H1 (cell line): Measurements from ENCODE around the gene GSK3B. TPM values are rescaled to one million over a fixed set of nuclear protein-coding genes. Genes with fewer than 3 reads are reported as not detected.

Source experiments
- ATF3 ChIP-seq: IDR thresholded peaks from 2 replicates; pipeline ENCODE4 v1.6.1; 2011; ENCODE audit warnings: low read depth, mild to moderate bottlenecking, low read length; ENCODE audit not compliant: insufficient read depth
- CBX5 ChIP-seq: fragments of 300-800, 300-1000 bp; sonication (generic); IDR thresholded peaks from 2 replicates; pipeline ENCODE4 v1.7.1; 2016; ENCODE audit warnings: antibody characterized with exemption, low read length, low read depth
- PHF8 ChIP-seq: fragments of 200-600 bp; sonication (generic); conservative IDR thresholded peaks from 2 replicates; pipeline ENCODE4 v1.7.1; 2012; ENCODE audit warnings: low read depth, mild to moderate bottlenecking, inconsistent platforms, low read length, moderate library complexity
- POLR2A ChIP-seq, 2 experiments: IDR thresholded peaks; 1 replicate in 1 of 2; 2 replicates in 1 of 2; pipeline ENCODE4 v1.6.1; 2011; ENCODE audit warnings: low read depth in 2 of 2, low read length in 2 of 2, mild to moderate bottlenecking in 2 of 2; ENCODE audit errors: control extremely low read depth in 1 of 2
- polyA plus RNA-seq, 7 experiments: library from polyadenylated mRNA; depleted of rRNA in 3 of 7; stranded (reverse) in 5 of 7; unstranded in 2 of 7; fragments of >200 nt in 5 of 7; fragments of 200-250 nt in 2 of 7; gene quantifications; 1 replicate in 5 of 7; 2 replicates in 1 of 7; 4 replicates in 1 of 7; pipeline versions ENCODE4 v1.2.1 to v1.2.3, GENCODE V29; 2011 to 2013; ENCODE audit warnings: missing spikeins in 2 of 7, mixed read lengths in 2 of 7
- total RNA-seq: library from RNA; stranded (reverse); fragmentation: NEBNext Ultra II Directional; extraction: Animal tissue kit (Norgen Biotek cat#: 25700); gene quantifications from 2 replicates; pipeline ENCODE4 v1.2.1, GENCODE V29; 2021

Gene GSK3B
- total and polyA plus RNA-seq, 2 of the 8 experiments (the other 6 are each of a cell fraction or from before 2014, with no cell fraction given), result 24.2 to 50.7 TPM

- TF ChIP-seq PHF8 (no peak), CBX5 (no peak), POLR2A (IDR thresholded peaks at IDR 0.05; ENCODE audit: control extremely low read depth in 1 of 2, low read depth in 2 of 2, low read length in 2 of 2) (no peak), ATF3 (no peak)
These were observed 268.4 kb downstream of the GSK3B start (continued) for GRCh38 chr3:119825820-119826219.
